UCSD-AML1 (cell line): ENCODE results near the gene STEAP1.
"Not testable (repeated sequence)": the region's sequence is repeated elsewhere in the genome, so short reads cannot be mapped to it uniquely, and the experiment has no call there.

Experiments
- DNase-seq: peaks from one replicate; lab custom pipeline; 2025; ENCODE audit not compliant: unreplicated experiment; lab: John Stamatoyannopoulos, UW

STEAP1 gene

GRCh38 chr7:90173127-90173844 lies 19.0 kb downstream of the STEAP1 start:
- DNase-seq = no peak

GRCh38 chr7:90175667-90176066 lies 21.4 kb downstream of the STEAP1 start:
- DNase-seq = no peak

- no peak for DNase-seq
Measured at GRCh38 chr7:90176195-90176594, 21.9 kb downstream of the STEAP1 start.

GRCh38 chr7:90178166-90178565 lies 23.9 kb downstream of the STEAP1 start:
- no peak for DNase-seq

GRCh38 chr7:90178679-90179278 lies 24.5 kb downstream of the STEAP1 start:
- no peak for DNase-seq

GRCh38 chr7:90180011-90180585 lies 25.8 kb downstream of the STEAP1 start:
- DNase-seq = no peak

GRCh38 chr7:90180649-90181048 lies 26.4 kb downstream of the STEAP1 start:
- DNase-seq = no peak

GRCh38 chr7:90181485-90181884 lies 27.2 kb downstream of the STEAP1 start:
- DNase-seq = no peak

GRCh38 chr7:90186290-90186689 lies 32.0 kb downstream of the STEAP1 start:
- not testable (repeated sequence) for DNase-seq

GRCh38 chr7:90187507-90188050 lies 33.3 kb downstream of the STEAP1 start:
- DNase-seq = no peak

- no peak for DNase-seq
Measured at GRCh38 chr7:90188281-90188680, 34.0 kb downstream of the STEAP1 start.

GRCh38 chr7:90190995-90191394 lies 36.7 kb downstream of the STEAP1 start:
- no peak for DNase-seq

GRCh38 chr7:90191648-90192047 lies 37.4 kb downstream of the STEAP1 start:
- no peak for DNase-seq

GRCh38 chr7:90192876-90193750 lies 38.8 kb downstream of the STEAP1 start:
- no peak for DNase-seq

- DNase-seq = no peak
Measured at GRCh38 chr7:90194911-90195809, 40.9 kb downstream of the STEAP1 start.

- DNase-seq = no peak
Measured at GRCh38 chr7:90201500-90202195, 47.4 kb downstream of the STEAP1 start.

GRCh38 chr7:90207956-90208355 lies 53.7 kb downstream of the STEAP1 start:
- no peak for DNase-seq

- no peak for DNase-seq
Measured at GRCh38 chr7:90209776-90210175, 55.5 kb downstream of the STEAP1 start.

GRCh38 chr7:90210475-90210874 lies 56.2 kb downstream of the STEAP1 start:
- DNase-seq = no peak

GRCh38 chr7:90210981-90211380 lies 56.7 kb downstream of the STEAP1 start:
- DNase-seq = no peak
